RKO (cell line): ENCODE results near the gene SYNJ1.
"Not testable (repeated sequence)": the region's sequence is repeated elsewhere in the genome, so short reads cannot be mapped to it uniquely, and the experiment has no call there.

ENCODE experiments used
- DNase-seq: peaks from one replicate; pipeline ENCODE4 v3.0.0-alpha.2; 2016; ENCODE audit warnings: low spot score

SYNJ1 gene

DNA sequence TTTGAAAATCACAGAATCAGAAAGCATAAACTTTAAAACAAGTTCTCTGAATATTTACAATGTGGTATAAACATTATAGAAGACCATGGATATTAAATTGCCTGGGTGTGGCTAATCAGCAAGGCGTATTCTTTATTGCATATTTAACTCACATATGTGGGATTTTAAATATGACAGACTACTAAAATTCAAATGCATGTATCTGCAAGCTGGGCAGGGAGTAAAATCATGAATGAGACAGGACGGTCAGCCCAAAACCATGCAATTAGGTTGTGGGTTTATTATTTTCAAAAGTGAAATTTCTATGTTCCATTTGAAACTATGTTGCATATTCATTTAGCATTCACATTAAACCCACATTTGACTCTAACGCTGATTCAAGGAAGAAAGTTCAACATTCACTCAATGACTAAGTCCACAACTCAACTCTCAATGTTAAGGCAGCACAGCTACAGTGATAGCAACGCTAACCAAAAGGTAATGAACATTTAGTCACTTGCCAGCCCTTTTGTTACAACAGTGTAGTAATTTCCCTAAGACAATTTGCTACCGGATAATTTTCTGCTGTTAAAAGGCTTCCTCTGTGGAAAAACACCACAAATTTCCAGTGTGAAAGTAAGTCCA, 6.3 kb upstream of the SYNJ1 start:
- DNase-seq, result no peak

DNA sequence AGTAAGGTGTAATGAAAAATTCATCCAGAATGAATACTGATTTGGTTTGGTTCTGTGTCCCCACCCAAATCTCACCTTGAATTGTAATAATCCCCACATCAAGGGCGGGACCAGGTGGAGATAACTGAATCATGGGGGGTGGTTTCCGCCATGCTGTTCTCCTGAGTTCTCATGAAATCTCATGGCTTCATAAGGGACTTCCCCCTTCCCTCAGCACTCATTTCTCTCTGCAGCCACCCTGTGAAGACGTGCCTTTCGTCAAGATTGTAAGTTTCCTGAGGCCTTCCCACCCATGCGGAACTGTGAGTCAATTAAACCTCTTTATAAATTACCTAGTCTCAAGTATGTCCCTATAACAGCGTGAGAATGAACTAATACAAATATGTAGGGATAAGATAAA, 5.5 kb upstream of the SYNJ1 start:
- no peak for DNase-seq

DNA sequence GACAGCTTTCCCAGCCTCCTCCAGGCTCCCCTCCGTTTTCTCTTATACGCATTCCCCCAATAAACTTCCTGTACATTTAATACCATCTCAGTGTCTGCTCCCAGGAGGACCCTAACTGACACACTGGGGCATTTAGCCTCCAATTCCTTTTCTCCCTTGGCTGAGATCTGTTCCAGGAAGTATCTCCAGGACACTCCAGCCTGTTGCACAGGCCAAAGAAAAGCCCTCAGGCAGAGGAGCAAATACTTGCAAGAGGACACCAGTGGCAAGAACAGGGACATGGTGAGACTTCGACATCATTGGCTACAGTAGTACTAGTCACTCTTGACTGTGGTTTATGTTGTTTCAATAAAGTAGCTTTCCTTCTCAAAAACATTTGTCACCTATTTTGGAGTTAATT, 4.7 kb upstream of the SYNJ1 start:
- DNase-seq, result no peak

DNA sequence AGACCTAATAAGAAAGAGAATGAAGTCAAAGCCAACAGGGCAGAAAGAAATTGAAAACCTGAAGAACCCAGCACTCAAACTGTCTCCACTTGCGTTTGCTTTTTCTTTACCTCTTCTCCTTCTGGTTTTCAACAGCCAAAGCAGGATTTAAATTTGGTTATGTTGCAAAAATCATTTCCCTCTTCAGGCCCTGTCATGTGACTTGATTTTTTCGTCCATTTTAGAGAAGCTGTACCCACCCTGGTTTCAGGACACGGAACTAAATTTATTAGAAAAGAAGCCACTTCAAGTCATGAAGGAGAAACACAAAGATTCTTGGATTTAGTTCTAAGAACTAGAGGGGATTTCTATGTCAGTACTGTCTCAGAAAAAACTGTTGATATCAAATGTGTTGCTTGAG, 1.0 kb upstream of the SYNJ1 start:
- DNase-seq, result no peak

DNA sequence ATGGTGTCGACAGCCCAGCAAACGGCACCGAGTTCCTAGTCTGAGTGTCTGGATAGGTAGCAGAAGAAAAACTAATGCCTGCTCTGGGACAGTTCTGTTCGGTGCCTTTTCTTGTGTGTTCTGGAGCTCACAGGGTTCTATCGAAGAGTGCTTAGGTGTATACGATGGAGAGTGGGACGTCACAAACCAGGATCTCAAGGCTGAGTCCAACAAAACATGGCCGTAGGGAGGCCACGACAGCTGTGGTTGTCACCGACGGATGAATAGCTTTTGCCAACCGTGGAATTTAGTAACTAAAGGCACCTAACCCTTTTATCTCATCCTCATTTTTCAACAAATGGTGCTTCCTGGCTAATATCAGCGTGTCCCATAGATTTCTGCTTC, 635 bp upstream of the SYNJ1 start:
- DNase-seq, result no peak

DNA sequence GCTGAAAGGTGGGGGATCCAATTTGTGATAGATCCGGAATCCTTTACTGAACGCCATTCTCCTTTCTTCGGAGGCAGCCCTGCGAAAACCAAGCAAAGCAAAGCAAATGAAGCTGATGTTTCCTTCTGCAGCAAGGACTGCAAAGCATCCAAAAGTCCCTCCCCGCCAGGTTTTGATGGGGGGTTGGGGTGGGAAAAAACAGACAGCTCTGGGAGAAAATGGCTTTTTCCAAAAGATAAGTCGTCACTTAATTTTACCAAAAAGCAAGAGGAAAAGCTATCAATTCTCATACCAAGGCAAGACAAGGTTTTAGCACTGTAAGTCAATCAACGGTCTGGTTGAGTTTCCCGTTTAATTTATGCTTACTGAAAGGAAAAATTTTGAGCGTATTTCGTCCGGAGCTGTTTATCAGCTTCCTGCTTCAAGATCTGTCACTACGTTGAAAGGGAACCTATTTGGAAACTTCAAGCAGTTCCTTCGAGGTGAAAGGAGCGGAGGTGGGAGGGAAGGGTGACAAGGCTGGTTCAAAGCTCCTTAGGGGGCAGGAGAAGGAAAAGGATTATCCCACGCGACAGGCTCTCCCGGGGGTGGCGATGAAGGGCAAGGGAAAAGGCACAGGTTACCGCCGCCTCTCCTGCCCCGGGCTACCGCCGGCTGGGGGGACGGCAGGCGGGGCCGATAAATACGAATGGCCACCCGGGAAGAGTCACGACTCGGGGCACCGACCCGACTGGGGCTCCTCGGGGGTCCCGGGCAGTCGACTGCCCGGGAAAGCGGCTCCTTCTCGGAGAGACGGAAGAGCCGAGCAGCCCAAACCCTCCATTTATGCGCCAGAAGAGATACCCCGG, 750 bp downstream of the SYNJ1 start:
- DNase-seq, result peak; percentile 75

DNA sequence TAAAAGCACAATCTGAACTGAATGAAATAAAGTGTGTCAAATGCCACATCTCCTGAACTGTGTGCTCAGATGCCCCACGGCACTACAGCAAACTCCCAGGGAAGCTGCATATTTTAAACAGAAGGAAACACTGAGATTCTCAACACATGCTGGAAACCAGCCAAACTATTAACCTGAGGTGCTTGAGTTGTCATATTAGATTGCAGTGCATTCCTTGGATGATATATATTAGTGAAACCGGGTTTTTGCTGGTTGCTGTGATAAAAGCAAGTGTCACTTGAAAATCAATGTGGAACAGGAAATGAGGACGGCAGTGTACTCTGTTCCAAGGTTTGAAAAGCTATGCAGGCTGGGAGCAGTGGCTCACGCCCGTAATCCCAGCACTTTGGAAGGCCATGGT, 8.7 kb downstream of the SYNJ1 start:
- DNase-seq, result no peak

DNA sequence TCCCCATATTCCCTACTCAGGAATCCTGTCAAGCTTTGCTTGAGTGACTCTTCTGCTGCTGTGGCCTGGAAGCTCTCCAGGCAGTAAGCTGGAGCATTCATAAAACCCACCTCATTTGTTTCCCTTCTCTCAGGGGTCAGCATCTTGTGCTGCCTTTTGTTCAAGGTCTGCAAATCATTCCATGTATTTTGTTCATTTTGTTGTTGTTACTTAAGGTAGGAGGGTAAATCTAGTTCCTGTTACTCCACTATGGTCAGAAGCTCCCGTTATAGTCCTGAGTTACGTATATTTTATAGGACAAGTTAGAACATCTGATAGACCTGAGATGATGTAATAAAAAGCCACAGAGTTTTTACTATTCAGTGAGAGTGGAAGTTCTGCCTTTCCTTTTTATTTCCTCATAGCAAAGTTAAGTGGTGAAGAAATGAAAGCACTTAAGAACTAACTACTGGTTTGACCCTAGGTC, 9.9 kb downstream of the SYNJ1 start:
- DNase-seq, result no peak

DNA sequence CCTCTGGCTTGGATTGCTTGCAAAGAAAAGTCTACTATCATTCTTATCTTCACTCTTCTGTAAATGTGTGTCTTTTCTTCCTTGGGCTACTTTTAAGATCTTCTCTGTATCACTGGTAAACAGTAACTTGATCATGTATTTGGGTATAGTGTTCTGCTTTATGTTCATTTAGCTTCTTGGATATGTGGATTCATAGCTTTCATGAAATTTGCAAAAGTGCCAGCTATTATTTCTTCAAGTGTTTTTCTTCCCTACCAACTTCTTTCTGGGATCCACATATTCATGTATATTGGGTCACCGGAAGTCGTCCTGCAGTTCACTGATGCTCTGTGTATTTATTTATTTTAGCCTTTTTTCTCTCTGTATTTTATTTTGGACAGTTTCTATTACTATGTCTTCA, 11.3 kb downstream of the SYNJ1 start:
- no peak for DNase-seq

DNA sequence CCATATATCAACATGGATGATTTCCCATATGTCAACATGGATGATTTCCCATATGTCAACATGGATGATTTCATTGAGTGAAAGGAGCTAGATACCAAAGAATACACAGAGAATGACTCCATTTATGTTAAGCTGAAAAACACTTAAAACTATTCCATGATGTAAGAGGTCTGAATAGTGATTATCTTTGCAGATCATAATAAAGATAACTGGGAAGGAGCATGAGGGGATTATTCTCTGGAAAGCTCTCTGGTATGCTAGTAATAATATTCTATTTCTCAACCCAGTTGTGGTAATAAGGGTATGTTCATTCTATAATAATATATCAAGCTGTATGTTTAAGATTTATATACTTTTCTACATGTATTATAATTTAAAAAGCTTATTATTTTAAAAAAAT, 14.1 kb downstream of the SYNJ1 start:
- no peak for DNase-seq

DNA sequence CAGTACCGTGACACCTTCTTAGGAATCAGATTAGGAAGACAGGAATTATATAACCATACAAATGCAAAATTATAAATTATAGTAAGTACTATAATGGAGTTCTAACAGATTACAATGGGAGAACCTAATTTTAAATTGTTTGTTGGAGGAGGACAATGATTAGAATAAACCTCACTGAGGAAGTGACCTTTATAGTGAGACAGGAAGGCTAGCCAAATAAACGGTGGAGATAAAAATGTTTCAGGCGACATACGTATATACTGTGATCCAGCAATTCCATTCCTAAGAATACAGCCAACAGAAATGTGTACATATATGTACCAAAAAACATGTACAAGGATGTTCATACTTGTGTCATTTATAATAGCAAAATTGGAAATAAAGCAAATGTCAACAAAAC, 15.2 kb downstream of the SYNJ1 start:
- no peak for DNase-seq

DNA sequence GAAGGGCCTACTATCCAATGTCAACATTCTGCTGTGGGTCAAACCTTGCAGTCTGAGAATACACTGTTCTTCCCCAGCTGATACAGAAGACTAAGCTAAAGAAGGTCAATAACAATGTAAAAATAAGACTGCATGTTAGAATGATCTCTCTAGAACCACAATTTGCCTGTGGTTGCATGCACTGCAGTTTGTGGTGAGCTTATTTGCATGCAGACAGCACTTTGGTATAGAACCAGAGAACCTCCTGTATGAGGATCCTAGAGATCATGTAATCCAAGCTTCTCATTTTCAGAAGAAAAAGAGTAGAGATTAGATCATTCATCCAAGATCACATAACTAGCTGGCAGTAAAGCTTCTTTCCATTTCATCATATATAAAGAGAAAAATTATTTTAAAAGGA, 15.8 kb downstream of the SYNJ1 start:
- no peak for DNase-seq

DNA sequence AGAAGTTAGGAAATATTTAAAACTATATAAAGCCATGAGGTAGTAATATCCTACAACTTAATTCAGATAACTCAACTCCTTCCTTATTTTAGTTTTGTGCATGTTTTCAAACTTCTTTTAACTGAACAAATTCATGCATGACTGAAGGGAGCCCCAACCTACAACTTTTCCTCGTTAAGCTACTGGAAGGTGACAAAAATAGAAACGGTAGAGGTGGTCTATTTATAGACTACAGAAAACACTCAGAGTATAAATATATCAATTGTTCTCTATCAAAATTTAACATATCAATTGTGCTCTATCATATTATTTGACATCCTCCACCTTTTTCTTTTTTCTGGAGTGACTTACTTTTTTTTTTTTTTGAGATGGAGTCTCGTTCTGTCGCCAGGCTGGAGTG, 16.8 kb downstream of the SYNJ1 start:
- no peak for DNase-seq

DNA sequence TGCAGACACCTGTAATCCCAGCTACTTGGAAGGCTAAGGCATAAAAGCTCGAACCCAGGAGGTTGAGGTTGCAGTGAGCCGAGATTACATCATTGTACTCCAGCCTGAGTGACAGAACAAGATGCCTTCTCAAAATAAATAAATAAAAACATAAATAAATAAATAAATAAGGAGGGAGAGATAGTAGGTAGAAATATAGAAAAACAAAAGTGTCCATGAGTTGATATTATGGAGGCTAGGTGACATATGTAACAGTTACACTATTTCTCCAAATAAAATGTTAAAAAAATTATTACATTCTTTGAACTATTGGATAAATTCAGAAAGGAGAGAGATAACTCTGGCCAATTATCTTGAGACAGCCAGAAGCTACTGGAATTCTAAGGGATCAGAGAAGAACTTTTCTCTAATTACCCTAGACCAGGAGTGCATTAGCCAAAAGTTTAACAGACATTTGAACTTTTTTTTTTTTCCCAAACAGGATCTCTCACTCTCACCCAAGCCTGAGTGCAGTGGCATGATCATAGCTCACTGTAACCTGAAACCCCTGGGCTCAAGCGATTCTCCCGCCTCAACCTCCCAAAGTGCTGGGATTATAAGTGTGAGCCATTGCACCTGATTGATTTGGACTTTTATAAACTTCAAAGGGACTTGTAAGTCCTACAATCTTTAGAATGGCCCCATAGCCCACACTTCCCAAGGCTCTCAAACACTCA, 17.6 kb downstream of the SYNJ1 start:
- no peak for DNase-seq

DNA sequence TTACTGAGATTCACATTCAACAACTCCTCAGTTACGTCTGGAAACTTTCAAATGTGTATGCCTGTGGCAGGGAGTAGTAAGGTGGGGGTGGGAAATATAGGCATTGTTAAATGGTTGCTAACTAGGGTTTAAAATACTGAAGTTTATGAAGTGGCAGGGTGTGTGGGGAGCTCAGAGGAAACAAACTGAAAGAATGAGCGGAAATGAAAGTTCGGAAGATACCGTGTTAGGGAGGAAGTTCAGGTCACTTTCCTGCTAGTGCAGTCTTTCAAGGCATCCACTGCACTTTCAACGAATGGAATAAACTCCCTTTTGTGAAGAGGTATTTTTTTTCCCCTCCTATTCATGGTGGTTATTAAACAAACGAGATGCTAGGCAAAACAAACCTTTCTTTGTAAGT, 19.7 kb downstream of the SYNJ1 start:
- no peak for DNase-seq

DNA sequence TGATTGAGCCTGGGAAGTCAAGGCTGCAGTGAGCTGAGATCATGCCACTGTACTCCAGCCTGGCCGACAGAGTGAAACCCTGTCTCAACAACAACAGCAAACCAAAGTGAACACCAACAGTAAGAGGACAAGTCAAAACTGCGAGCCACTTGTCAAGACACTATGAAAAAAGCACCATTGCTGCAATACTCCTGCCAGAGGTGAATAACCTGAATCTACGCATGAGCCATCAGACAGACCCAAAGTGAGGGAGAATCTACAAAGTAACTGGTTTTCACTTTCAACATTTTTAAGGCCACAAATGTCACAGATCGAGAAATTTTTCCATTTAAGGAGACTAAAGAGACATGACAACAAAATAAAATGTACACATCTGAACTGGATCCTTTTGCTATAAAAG, 21.9 kb downstream of the SYNJ1 start:
- DNase-seq, result no peak

DNA sequence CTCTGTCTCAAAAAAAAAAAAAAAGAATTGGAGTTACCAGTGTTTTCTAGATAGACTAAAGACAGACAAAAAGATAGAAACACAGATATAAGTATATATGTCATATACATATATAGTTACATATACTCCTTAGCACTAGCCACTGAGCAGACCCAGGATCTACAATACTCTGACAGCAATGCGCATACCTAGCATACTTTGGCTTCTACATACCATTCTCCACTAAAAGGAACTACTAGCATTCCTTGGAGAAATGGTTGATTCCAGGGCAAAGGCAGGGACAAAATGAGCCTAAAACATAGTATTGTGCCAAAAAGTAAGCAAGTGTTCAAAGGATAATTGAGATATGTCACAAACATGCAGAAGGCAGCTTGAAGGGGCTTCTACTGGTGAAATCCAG, 22.7 kb downstream of the SYNJ1 start:
- no peak for DNase-seq

DNA sequence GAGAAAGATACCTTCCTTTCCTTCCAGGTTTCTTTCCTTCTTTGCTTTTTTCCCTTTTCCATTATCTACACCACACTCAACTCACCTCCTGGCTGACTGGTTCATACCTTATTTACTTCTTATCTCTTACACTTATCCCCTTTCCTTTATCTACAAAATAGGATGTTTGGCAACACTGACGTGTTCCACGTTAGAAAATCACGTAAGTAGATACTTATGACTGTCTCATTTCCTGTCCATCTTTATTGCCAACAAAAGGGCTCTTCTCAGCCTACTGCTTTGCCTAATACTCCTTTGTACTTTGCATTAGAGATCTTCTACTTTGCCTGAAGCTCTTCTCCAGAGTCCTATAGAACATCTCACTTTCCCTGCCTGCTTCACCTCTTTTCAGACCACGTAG, 25.1 kb downstream of the SYNJ1 start:
- DNase-seq, result peak; percentile 23

DNA sequence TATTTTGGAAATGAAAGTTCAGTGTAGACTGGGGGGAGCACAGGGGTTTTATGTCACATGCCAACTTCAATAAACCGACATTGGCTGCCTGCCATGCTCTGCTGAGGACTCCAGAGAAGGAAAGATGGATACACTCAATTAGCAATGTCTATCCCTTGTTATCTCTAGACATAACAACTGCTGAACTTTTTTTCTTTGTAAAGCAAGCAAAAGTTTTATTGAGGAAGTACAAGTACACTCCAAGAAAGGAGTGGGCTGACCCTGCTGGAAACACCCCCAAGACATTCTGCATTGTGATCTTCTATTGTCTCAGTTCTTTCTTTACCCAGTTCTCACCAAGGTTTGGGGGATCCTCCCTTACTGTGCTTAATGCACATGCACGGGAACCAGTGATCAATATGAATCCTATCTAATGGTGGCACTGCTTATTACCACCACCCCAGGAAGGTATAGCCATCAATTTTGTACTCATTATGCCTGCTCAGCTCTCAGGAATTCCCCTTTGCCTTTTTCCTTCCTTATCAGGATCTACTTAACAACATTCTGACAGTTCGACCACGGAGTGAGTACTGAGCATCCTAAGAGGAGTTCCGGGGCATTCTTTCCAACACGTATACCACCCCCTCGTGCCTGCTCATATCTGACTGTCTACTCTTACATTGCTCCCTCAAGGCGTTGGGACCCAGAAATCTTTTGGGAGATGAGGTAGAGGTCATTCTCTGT, 28.7 kb downstream of the SYNJ1 start:
- DNase-seq, result no peak

DNA sequence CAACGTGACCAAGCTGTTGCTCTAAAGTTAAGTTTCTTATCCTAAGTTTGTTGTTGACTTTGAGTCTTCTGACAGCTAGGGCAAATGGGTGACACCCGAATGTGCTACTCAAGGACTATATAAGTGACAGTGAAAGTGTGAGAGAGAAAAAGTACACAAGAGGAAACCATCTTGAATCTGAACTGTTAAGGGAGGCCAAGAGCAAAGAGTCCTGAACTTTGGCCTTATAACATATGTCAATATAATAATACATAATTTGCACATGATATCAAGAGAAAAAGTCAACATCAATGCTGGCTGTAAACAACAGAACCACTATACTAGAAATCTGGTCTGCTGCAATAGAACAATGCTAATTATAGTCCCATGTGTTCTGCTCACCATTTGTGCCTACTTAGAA, 29.5 kb downstream of the SYNJ1 start:
- DNase-seq, result no peak

DNA sequence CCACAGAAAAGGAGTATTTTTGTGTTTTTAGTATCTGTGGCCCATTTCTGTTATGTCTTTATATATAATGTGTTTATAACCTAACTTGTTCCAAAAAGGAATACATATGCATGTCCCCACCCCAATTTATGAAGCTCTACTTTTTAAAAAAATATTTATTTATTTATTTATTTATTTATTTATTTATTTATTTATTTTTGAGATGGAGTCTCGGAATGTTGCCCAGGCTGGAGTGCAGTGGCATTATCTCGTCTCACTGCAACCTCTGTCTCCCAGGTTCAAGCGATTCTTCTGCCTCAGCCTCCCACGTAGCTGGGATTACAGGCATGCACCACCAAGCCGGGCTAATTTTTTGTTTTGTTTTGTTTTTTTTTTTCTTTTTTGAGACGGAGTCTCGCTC, 32.3 kb downstream of the SYNJ1 start:
- DNase-seq, result not testable (repeated sequence)

DNA sequence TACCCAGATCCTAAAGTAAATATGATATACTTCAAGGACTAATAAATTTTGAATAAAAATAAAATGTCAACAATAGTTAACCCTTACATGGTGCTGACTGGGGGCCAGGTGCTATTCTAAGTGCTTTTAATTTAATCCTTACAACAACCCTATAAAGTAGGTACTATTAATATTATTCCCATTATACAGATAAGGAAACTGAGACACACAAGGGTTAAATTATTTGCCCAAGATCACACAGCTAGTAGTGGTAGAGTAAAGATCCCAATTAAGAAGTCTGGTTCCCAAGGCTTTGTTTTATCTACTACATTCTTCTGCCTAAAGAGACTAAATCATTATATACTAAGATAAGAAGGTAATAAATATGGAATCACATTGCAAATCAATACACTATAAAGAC, 34.2 kb downstream of the SYNJ1 start:
- DNase-seq, result no peak

DNA sequence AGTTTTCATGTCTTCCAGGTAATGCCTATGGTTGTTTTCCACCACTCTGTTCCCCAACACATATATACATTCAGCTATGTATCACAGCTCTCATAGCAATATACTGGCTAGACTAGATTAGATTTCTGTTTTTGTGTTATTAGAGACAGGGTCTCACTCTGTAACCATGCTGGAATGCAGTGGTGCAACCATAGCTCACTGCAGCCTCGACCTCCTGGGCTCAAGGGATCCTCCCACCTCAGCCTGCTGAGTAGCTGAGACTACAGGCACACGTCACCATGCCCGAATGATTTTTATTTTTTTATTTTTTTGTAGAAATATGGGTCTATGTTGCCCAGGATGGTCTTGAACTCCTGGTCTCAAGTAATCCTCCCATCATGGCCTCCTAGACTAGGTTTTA, 37.7 kb downstream of the SYNJ1 start:
- no peak for DNase-seq
